Mucosa of stomach (tissue), 1 donor: ENCODE data around the gene TMEM14A.
A peak's percentile ranks its signal among the peaks of the same experiment; 100 is the strongest.

Experiments
- H3K27me3 ChIP-seq: one replicate; pipeline ENCODE4 v1.7.0; 2013; ENCODE audit warnings: mild to moderate bottlenecking, low read length; ENCODE audit not compliant: control insufficient read depth, insufficient read depth
- H3K36me3 ChIP-seq: one replicate; pipeline ENCODE4 v1.7.0; 2013; ENCODE audit warnings: low read length; ENCODE audit not compliant: control insufficient read depth, insufficient read depth
- H3K4me1 ChIP-seq: one replicate; pipeline ENCODE4 v1.7.0; 2013; ENCODE audit warnings: mild to moderate bottlenecking, low read length; ENCODE audit not compliant: control insufficient read depth, insufficient read depth
- H3K4me3 ChIP-seq: one replicate; pipeline ENCODE4 v1.7.0; 2013; ENCODE audit warnings: low read length
- H3K9ac ChIP-seq: one replicate; pipeline ENCODE4 v1.7.0; 2013; ENCODE audit warnings: mild to moderate bottlenecking, low read length, moderate library complexity
- H3K9me3 ChIP-seq: one replicate; pipeline ENCODE4 v1.7.0; 2013; ENCODE audit warnings: mild to moderate bottlenecking, low read length, moderate library complexity; ENCODE audit not compliant: control insufficient read depth
- donor health status: Pancreatic carcinoma.

Gene TMEM14A

GRCh38 chr6:52670502-52671409, at the start of gene TMEM14A:
TSS of gene TMEM14A (plus strand) at chr6:52671113. CDS start at chr6:52677103, 5,990 bp downstream.
- H3K4me3 ChIP-seq: peak within 1 kb of the TSS; percentile 53
- H3K27me3 ChIP-seq: no peaks in the 10 kb centered on the region
- no peaks in the 10 kb centered on the region for H3K9me3 ChIP-seq
- no peaks in the 10 kb centered on the region for H3K36me3 ChIP-seq
- H3K9ac ChIP-seq: peak within 1 kb of the TSS; percentile 66
- H3K4me1 ChIP-seq: peaks cover 30% of the 10 kb centered on the region

- Histone ChIP-seq H3K4me1 (no peaks in the 10 kb centered on the region), H3K36me3 (no peaks in the 10 kb centered on the region), H3K27me3 (no peaks in the 10 kb centered on the region), H3K4me3 (no peak overlapping the region), H3K9ac (no peak overlapping the region), H3K9me3 (no peaks in the 10 kb centered on the region)
These were observed 49.3 kb upstream of the TMEM14A start for GRCh38 chr6:52621631-52622030.

- Histone ChIP-seq H3K4me3 (no peak overlapping the region), H3K27me3 (no peaks in the 10 kb centered on the region), H3K9ac (no peak overlapping the region), H3K4me1 (no peaks in the 10 kb centered on the region), H3K36me3 (no peaks in the 10 kb centered on the region), H3K9me3 (no peaks in the 10 kb centered on the region)
These were observed 48.1 kb upstream of the TMEM14A start for GRCh38 chr6:52622810-52623209.

GRCh38 chr6:52632011-52632410, 38.9 kb upstream of the TMEM14A start:
- no peaks in the 10 kb centered on the region for H3K9me3 ChIP-seq
- no peaks in the 10 kb centered on the region for H3K27me3 ChIP-seq
- H3K4me3 ChIP-seq: no peak overlapping the region
- no peaks in the 10 kb centered on the region for H3K36me3 ChIP-seq
- peaks cover 6% of the 10 kb centered on the region for H3K4me1 ChIP-seq
- no peak overlapping the region for H3K9ac ChIP-seq

- no peak overlapping the region for H3K4me3 ChIP-seq
- peaks cover 6% of the 10 kb centered on the region for H3K4me1 ChIP-seq
- no peaks in the 10 kb centered on the region for H3K27me3 ChIP-seq
- H3K9ac ChIP-seq: no peak overlapping the region
- no peaks in the 10 kb centered on the region for H3K36me3 ChIP-seq
- H3K9me3 ChIP-seq: no peaks in the 10 kb centered on the region
These were observed 36.7 kb upstream of the TMEM14A start for GRCh38 chr6:52634211-52634610.

- Histone ChIP-seq H3K9ac (no peak overlapping the region), H3K9me3 (no peaks in the 10 kb centered on the region), H3K4me1 (peaks cover 9% of the 10 kb centered on the region), H3K36me3 (no peaks in the 10 kb centered on the region), H3K27me3 (no peaks in the 10 kb centered on the region), H3K4me3 (no peak overlapping the region)
These were observed 35.8 kb upstream of the TMEM14A start for GRCh38 chr6:52635049-52635577.

- H3K27me3 ChIP-seq: no peaks in the 10 kb centered on the region
- H3K9ac ChIP-seq: no peak overlapping the region
- H3K36me3 ChIP-seq: no peaks in the 10 kb centered on the region
- H3K9me3 ChIP-seq: no peaks in the 10 kb centered on the region
- H3K4me3 ChIP-seq: no peak overlapping the region
- H3K4me1 ChIP-seq: peaks cover 12% of the 10 kb centered on the region
These were observed 34.1 kb upstream of the TMEM14A start for GRCh38 chr6:52636830-52637229.

GRCh38 chr6:52639493-52639892, 31.4 kb upstream of the TMEM14A start:
- H3K36me3 ChIP-seq: no peaks in the 10 kb centered on the region
- no peaks in the 10 kb centered on the region for H3K27me3 ChIP-seq
- peaks cover 12% of the 10 kb centered on the region for H3K4me1 ChIP-seq
- no peak overlapping the region for H3K4me3 ChIP-seq
- no peaks in the 10 kb centered on the region for H3K9me3 ChIP-seq
- H3K9ac ChIP-seq: no peak overlapping the region

- Histone ChIP-seq H3K4me3 (no peak overlapping the region), H3K4me1 (peaks cover 6% of the 10 kb centered on the region), H3K9ac (no peak overlapping the region), H3K36me3 (no peaks in the 10 kb centered on the region), H3K9me3 (no peaks in the 10 kb centered on the region), H3K27me3 (no peaks in the 10 kb centered on the region)
These were observed 30.7 kb upstream of the TMEM14A start for GRCh38 chr6:52640170-52640569.

- Histone ChIP-seq H3K27me3 (no peaks in the 10 kb centered on the region), H3K36me3 (no peaks in the 10 kb centered on the region), H3K4me3 (no peak overlapping the region), H3K4me1 (peaks cover 6% of the 10 kb centered on the region), H3K9ac (no peak overlapping the region), H3K9me3 (no peaks in the 10 kb centered on the region)
These were observed 30.0 kb upstream of the TMEM14A start for GRCh38 chr6:52640916-52641315.

- Histone ChIP-seq H3K4me3 (no peak overlapping the region), H3K9ac (no peak overlapping the region), H3K27me3 (no peaks in the 10 kb centered on the region), H3K36me3 (no peaks in the 10 kb centered on the region), H3K9me3 (no peaks in the 10 kb centered on the region), H3K4me1 (peaks cover 6% of the 10 kb centered on the region)
These were observed 29.5 kb upstream of the TMEM14A start for GRCh38 chr6:52641388-52641787.

GRCh38 chr6:52641826-52642225, 29.1 kb upstream of the TMEM14A start:
- Histone ChIP-seq H3K36me3 (no peaks in the 10 kb centered on the region), H3K9me3 (no peaks in the 10 kb centered on the region), H3K27me3 (no peaks in the 10 kb centered on the region), H3K4me1 (peaks cover 6% of the 10 kb centered on the region), H3K4me3 (no peak overlapping the region), H3K9ac (no peak overlapping the region)
